ENCODE data around the gene SMCR8. TPM values are rescaled to one million over a fixed set of nuclear protein-coding genes. Genes with fewer than 3 reads are reported as not detected.

Gene SMCR8
- total and polyA plus RNA-seq, 4 donors = 0.76 to 9.7 (median 6.1) TPM

GRCh38 chr17:18267366-18267765, 47.7 kb upstream of the SMCR8 start:
- Histone ChIP-seq H3K27me3 (ENCODE audit: control insufficient read depth in 4 of 4, insufficient read depth in 4 of 4, low read length in 3 of 4) (no peaks in the 10 kb centered on the region), H3K4me1 (ENCODE audit: control insufficient read depth in 4 of 4, insufficient read depth in 4 of 4, low read length in 3 of 4) (peaks cover 0 to under 1% (median 0%) of the 10 kb centered on the region in 4 donors), H3K4me3 (ENCODE audit: low read depth in 1 of 3, low read length in 3 of 3) (no peak overlapping the region), H3K9ac (ENCODE audit: low read depth in 1 of 2, low read length in 2 of 2) (no peak overlapping the region), H3K36me3 (ENCODE audit: control insufficient read depth in 4 of 4, insufficient read depth in 3 of 4, low read depth in 1 of 4, low read length in 3 of 4) (peaks cover 4 to 20% (median 12%) of the 10 kb centered on the region in 4 donors), H3K9me3 (ENCODE audit: control insufficient read depth in 4 of 4, low read length in 3 of 4) (no peaks in the 10 kb centered on the region), H3K27ac (ENCODE audit: low read depth in 1 of 2, low read length in 2 of 2) (no peak overlapping the region)
- no peak for DNase-seq (ENCODE audit: low spot score)
- TF ChIP-seq ATF3 (IDR thresholded peaks at IDR 0.05) = no peak
- no peak for TF ChIP-seq FOXA2 (IDR thresholded peaks at IDR 0.05)
- TF ChIP-seq HNF4A (conservative IDR thresholded peaks at IDR 0.05) = no peak
- no peak for TF ChIP-seq JUND (IDR thresholded peaks at IDR 0.05)
- TF ChIP-seq NR2F2 (IDR thresholded peaks at IDR 0.05) = no peak
- TF ChIP-seq YY1 (IDR thresholded peaks at IDR 0.05) = no peak
- no peak for TF ChIP-seq GABPA (IDR thresholded peaks at IDR 0.05 in 1 of 2, conservative IDR thresholded peaks at IDR 0.05 in 1 of 2)
- no peak for TF ChIP-seq ZBTB33 (IDR thresholded peaks at IDR 0.05)
- no peak for TF ChIP-seq SP1 (IDR thresholded peaks at IDR 0.05)
- no peak for TF ChIP-seq REST (IDR thresholded peaks at IDR 0.05)
- TF ChIP-seq RAD21 (IDR thresholded peaks at IDR 0.05) = no peak
- TF ChIP-seq RXRA (IDR thresholded peaks at IDR 0.05) = no peak
- no peak for TF ChIP-seq CTCF (IDR thresholded peaks at IDR 0.05; ENCODE audit: low read depth, low read length, missing input control)
- TF ChIP-seq TAF1 (conservative IDR thresholded peaks at IDR 0.05) = no peak
- TF ChIP-seq EGR1 (IDR thresholded peaks at IDR 0.05; ENCODE audit: low read depth in 2 of 2) = no peak
- no peak for TF ChIP-seq HNF4G (IDR thresholded peaks at IDR 0.05)
- TF ChIP-seq FOXA1 (IDR thresholded peaks at IDR 0.05) = no peak
- WGBS = 82% methylated on average over 10 of the region's 10 CpGs

All from liver (tissue), 9 donors.